Endothelial cell of umbilical vein (primary cell): Measurements from ENCODE around the gene ZEB1. TPM values are rescaled to one million over a fixed set of nuclear protein-coding genes. Genes with fewer than 3 reads are reported as not detected.

Experiments used
- BruUV-seq: library from RNA; stranded (reverse); fragments of 400-500 nt; replicated peaks from 2 replicates; lab custom pipeline; 2021; lab: Mats Ljungman, UMichigan
- CTCF ChIA-PET: fragments of 300-600, 350-600 bp; sonication (Branson Sonifier 250); formaldehyde crosslinking; loops from one replicate; lab custom pipeline; 2021; ENCODE audit warnings: antibody characterized with exemption, inconsistent platforms; lab: Charles Lee
- POLR2A ChIA-PET: fragments of 300-600, 350-600 bp; sonication (Branson Sonifier 250); formaldehyde crosslinking; loops from one replicate; lab custom pipeline; 2021; ENCODE audit warnings: antibody characterized with exemption, inconsistent platforms; lab: Charles Lee
- DNase-seq: peaks from one replicate; pipeline ENCODE4 v3.0.0-alpha.2; 2011; ENCODE audit warnings: low read depth, low spot score
- FAIRE-seq: peaks from 2 replicates; lab custom pipeline; 2011; peaks lifted over from hg19 to GRCh38; lab: Jason Lieb, UNC
- H2AFZ ChIP-seq: 2 replicates; pipeline ENCODE4 v1.6.0; 2012; ENCODE audit warnings: low read depth, low read length, control low read depth, inconsistent platforms
- H3K27ac ChIP-seq: 2 replicates; pipeline ENCODE4 v1.5.1; 2011; ENCODE audit warnings: low read depth, mild to moderate bottlenecking, control low read depth, low read length, moderate library complexity; ENCODE audit not compliant: insufficient read depth
- H3K27me3 ChIP-seq, 2 experiments: 2 replicates each; pipeline versions ENCODE4 v1.6.0 to v1.6.1; 2011; ENCODE audit warnings: low read length in 2 of 2, mixed read lengths in 1 of 2; ENCODE audit not compliant: control insufficient read depth in 2 of 2, insufficient read depth in 2 of 2
- H3K36me3 ChIP-seq, 2 experiments: 2 replicates in 1 of 2; 3 replicates in 1 of 2; pipeline ENCODE4 v1.5.1; 2011; ENCODE audit warnings: low read length in 2 of 2, mild to moderate bottlenecking in 1 of 2, moderate library complexity in 1 of 2; ENCODE audit not compliant: control insufficient read depth in 2 of 2, insufficient read depth in 2 of 2; ENCODE audit errors: extremely low read depth in 1 of 2
- H3K4me1 ChIP-seq: 3 replicates; pipeline ENCODE4 v1.5.1; 2011; ENCODE audit warnings: mild to moderate bottlenecking, low read length; ENCODE audit not compliant: control insufficient read depth, insufficient read depth; ENCODE audit errors: extremely low read depth
- H3K4me2 ChIP-seq: 2 replicates; pipeline ENCODE4 v1.6.1; 2011; ENCODE audit warnings: low read length, control low read depth, mixed read lengths; ENCODE audit not compliant: insufficient read depth
- H3K4me3 ChIP-seq, 3 experiments: fragments of 200-600 bp in 1 of 3; sonication (generic), shearing (Covaris generic) in 1 of 3; replicated peaks in 1 of 3; 2 replicates each; pipeline ENCODE4 v1.5.1; 2011 to 2016; ENCODE audit warnings: control low read depth in 3 of 3, low read length in 3 of 3, mild to moderate bottlenecking in 2 of 3, inconsistent platforms in 1 of 3, low read depth in 1 of 3, moderate library complexity in 1 of 3; ENCODE audit not compliant: insufficient read depth in 1 of 3
- H3K79me2 ChIP-seq: 2 replicates; pipeline ENCODE4 v1.6.0; 2012; ENCODE audit warnings: low read length, inconsistent platforms; ENCODE audit not compliant: control insufficient read depth, insufficient read depth
- H3K9ac ChIP-seq: replicated peaks from 2 replicates; pipeline ENCODE3; 2011; ENCODE audit warnings: low read length, control low read depth; ENCODE audit not compliant: insufficient read depth; ENCODE audit errors: extremely low read depth
- H3K9me1 ChIP-seq: replicated peaks from 3 replicates; pipeline ENCODE4 v1.6.0; 2011; ENCODE audit warnings: mild to moderate bottlenecking, low read length; ENCODE audit not compliant: control insufficient read depth, insufficient read depth; ENCODE audit errors: extremely low read depth
- H3K9me3 ChIP-seq: replicated peaks from 2 replicates; pipeline ENCODE4 v1.5.1; 2012; ENCODE audit warnings: low read length, inconsistent platforms; ENCODE audit not compliant: control insufficient read depth, insufficient read depth
- H4K20me1 ChIP-seq: replicated peaks from 2 replicates; pipeline ENCODE3; 2011; ENCODE audit warnings: mild to moderate bottlenecking, low read length; ENCODE audit not compliant: control insufficient read depth, insufficient read depth; ENCODE audit errors: extremely low read depth
- GATA2 ChIP-seq: IDR thresholded peaks from 2 replicates; pipeline ENCODE4 v1.7.0; 2011; ENCODE audit warnings: low read depth, mild to moderate bottlenecking, moderate library complexity, mixed read lengths, low read length; ENCODE audit not compliant: insufficient read length, insufficient read depth
- JUN ChIP-seq: IDR thresholded peaks from 2 replicates; pipeline ENCODE4 v1.6.1; 2011; ENCODE audit warnings: borderline replicate concordance, low read depth; ENCODE audit not compliant: insufficient read length, insufficient read depth
- MYC ChIP-seq: IDR thresholded peaks from one replicate; pipeline ENCODE4 v1.6.1; 2011; ENCODE audit warnings: mild to moderate bottlenecking, low read depth, low read length
- POLR2A ChIP-seq: IDR thresholded peaks from 2 replicates; pipeline ENCODE4 v1.6.1; 2012; ENCODE audit warnings: low read depth, mild to moderate bottlenecking, control low read depth, low read length
- POLR2AphosphoS5 ChIP-seq: IDR thresholded peaks from 2 replicates; pipeline ENCODE4 v1.6.1; 2012; ENCODE audit warnings: low read depth, mild to moderate bottlenecking, control low read depth, low read length, moderate library complexity; ENCODE audit not compliant: insufficient read depth
- dilution Hi-C: fragments of 300-500 bp; cut with MboI; formaldehyde crosslinking; loops from one replicate; pipeline ENCODE4 v1.15.0; 2019; ENCODE audit warnings: low sequenced_read_pairs; ENCODE audit not compliant: extremely low pct_ligation_motif_present
- intact Hi-C: fragments of 100-400 bp; cut with micrococcal nuclease; formaldehyde crosslinking; loops from one replicate; pipeline ENCODE4 v1.10.0; 2022
- polyA plus RNA-seq, 4 experiments: library from polyadenylated mRNA; depleted of rRNA in 3 of 4; stranded (reverse) in 3 of 4; unstranded in 1 of 4; fragments of >200 nt; gene quantifications; 2 replicates each; pipeline versions ENCODE4 v1.2.1 to v1.2.3, GENCODE V29; 2011 to 2012; ENCODE audit warnings: missing spikeins in 1 of 4
- total RNA-seq: library from RNA; stranded (reverse); gene quantifications from 2 replicates; pipeline ENCODE4 v1.2.3, GENCODE V29; 2021
- TF ChIP-seq, protein P1 (sequence below), 2 donors: IDR thresholded peaks; 1 replicate in 1 of 2; 2 replicates in 1 of 2; pipeline ENCODE4 v1.5.1; 2011; ENCODE audit warnings: low read length in 2 of 2, mild to moderate bottlenecking in 2 of 2, moderate library complexity in 2 of 2, control low read depth in 1 of 2, inconsistent platforms in 1 of 2, low read depth in 1 of 2; ENCODE audit not compliant: insufficient read depth in 1 of 2; ENCODE audit errors: extremely low read depth in 1 of 2
- TF ChIP-seq, protein P2 (sequence below): IDR thresholded peaks from 2 replicates; pipeline ENCODE4 v1.6.1; 2011; ENCODE audit not compliant: insufficient read depth, insufficient read length

Gene ZEB1
- total and polyA plus RNA-seq, 2 donors (not counting 3 experiments of a cell fraction or from before 2014, with no cell fraction given), result 19.8 to 130 TPM

DNA sequence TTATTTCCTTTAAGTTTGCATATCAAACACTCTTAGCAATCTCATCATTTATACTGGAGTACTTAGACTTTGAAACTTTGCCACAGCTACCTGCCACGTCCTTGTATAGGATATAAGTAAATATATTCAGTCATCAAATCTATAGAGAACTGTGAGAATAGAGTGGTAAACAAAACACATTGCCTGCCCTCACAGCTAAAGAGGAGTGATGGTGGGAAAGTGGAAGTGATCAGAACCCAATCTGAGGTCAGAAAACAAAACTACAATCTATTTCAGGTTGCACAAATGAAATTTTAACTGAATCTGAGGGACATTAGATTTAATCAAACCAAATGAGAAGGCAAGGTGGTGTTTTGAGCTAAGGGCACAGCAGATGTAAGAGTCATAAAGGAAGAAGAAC, 74.8 kb downstream of the ZEB1 start:
- DNase-seq, result no peak
- Histone ChIP-seq H2AFZ (no peak overlapping the region), H3K27ac (no peak overlapping the region), H3K36me3 (peaks cover 0 to 12% of the 10 kb centered on the region in 2 experiments), H3K4me1 (no peaks in the 10 kb centered on the region), H3K9me1 (no peaks in the 10 kb centered on the region), H3K79me2 (peaks cover 78% of the 10 kb centered on the region), H3K4me2 (no peak overlapping the region), H3K9ac (no peak overlapping the region), H3K9me3 (no peaks in the 10 kb centered on the region), H4K20me1 (no peaks in the 10 kb centered on the region), H3K27me3 (no peaks in the 10 kb centered on the region), H3K4me3 (no peak overlapping the region)
- ChIA-PET POLR2A (no interaction called here), CTCF (interaction anchor here (1.6 to 2.4 kb wide), 2 partner anchors 10 to 97 kb away, joined by 5 to 7 read pairs; no protein-coding TSS in a partner anchor)
- TF ChIP-seq, protein P1, sequence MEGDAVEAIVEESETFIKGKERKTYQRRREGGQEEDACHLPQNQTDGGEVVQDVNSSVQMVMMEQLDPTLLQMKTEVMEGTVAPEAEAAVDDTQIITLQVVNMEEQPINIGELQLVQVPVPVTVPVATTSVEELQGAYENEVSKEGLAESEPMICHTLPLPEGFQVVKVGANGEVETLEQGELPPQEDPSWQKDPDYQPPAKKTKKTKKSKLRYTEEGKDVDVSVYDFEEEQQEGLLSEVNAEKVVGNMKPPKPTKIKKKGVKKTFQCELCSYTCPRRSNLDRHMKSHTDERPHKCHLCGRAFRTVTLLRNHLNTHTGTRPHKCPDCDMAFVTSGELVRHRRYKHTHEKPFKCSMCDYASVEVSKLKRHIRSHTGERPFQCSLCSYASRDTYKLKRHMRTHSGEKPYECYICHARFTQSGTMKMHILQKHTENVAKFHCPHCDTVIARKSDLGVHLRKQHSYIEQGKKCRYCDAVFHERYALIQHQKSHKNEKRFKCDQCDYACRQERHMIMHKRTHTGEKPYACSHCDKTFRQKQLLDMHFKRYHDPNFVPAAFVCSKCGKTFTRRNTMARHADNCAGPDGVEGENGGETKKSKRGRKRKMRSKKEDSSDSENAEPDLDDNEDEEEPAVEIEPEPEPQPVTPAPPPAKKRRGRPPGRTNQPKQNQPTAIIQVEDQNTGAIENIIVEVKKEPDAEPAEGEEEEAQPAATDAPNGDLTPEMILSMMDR (IDR thresholded peaks at IDR 0.05; ENCODE audit: extremely low read depth in 1 of 2, insufficient read depth in 1 of 2, low read depth in 1 of 2, low read length in 2 of 2), result no peak
- TF ChIP-seq POLR2A, result no peak
- no peak for TF ChIP-seq JUN
- TF ChIP-seq, protein P2, sequence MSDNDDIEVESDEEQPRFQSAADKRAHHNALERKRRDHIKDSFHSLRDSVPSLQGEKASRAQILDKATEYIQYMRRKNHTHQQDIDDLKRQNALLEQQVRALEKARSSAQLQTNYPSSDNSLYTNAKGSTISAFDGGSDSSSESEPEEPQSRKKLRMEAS, result no peak
- no peak for TF ChIP-seq MYC
- no TSS peak for BruUV-seq
- dilution Hi-C loops, result no loop called here
- intact Hi-C loops, result no loop called here
- no peak for FAIRE-seq

DNA sequence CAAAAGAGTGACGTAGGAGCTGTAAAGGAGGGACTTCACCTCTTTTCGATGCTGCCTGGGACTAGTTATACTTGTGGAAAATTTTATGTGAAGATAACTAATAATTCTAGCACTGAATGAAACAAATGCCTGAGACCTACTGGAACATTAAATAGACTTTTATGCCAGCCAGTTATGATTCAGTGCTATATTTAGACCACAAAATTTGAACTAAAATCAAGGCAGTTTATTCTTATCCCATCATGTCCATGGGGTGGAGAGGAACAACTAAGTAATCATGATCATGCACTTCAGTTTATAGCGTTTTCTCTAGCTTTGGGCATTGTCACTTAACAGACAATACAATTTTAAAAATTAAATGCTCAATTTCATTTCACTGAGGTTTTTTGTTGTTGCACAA, 76.7 kb downstream of the ZEB1 start:
- Histone ChIP-seq H3K4me2 (no peak overlapping the region), H3K27ac (no peak overlapping the region), H3K79me2 (peaks cover 80% of the 10 kb centered on the region), H3K9ac (no peak overlapping the region), H3K4me1 (no peaks in the 10 kb centered on the region), H3K27me3 (no peaks in the 10 kb centered on the region), H3K4me3 (no peak overlapping the region), H4K20me1 (no peaks in the 10 kb centered on the region), H3K36me3 (peaks cover 0 to 4% of the 10 kb centered on the region in 2 experiments), H3K9me3 (no peaks in the 10 kb centered on the region), H2AFZ (no peak overlapping the region), H3K9me1 (no peaks in the 10 kb centered on the region)
- no TSS peak for BruUV-seq
- CTCF ChIA-PET, result interaction anchor here (2.4 kb wide), 1 partner anchor 95 kb away, joined by 5 read pairs; no protein-coding TSS in a partner anchor
- dilution Hi-C loops (no loop called here), intact Hi-C loops (no loop called here)
- TF ChIP-seq POLR2AphosphoS5 (no peak), MYC (no peak), GATA2 (no peak), POLR2A (no peak)
- TF ChIP-seq, protein P2, result no peak
- TF ChIP-seq, protein P1 (IDR thresholded peaks at IDR 0.05; ENCODE audit: extremely low read depth in 1 of 2, insufficient read depth in 1 of 2, low read depth in 1 of 2, low read length in 2 of 2), result no peak
- POLR2A ChIA-PET, result no interaction called here
- FAIRE-seq (no peak), DNase-seq (no peak)
